WTC11 (cell line): ENCODE data around the gene RPS27. TPM values are rescaled to one million over a fixed set of nuclear protein-coding genes. Genes with fewer than 3 reads are reported as not detected.

Experiments used
- CREM ChIP-seq: sonication (generic); formaldehyde crosslinking; IDR thresholded peaks from 2 replicates; pipeline ENCODE4 v1.8.1; 2022; ENCODE audit warnings: mild to moderate bottlenecking, missing genetic modification reagents, moderate library complexity
- ELF4 ChIP-seq: sonication (generic); formaldehyde crosslinking; IDR thresholded peaks from 2 replicates; pipeline ENCODE4 v1.8.1; 2022; ENCODE audit warnings: low read depth, mild to moderate bottlenecking, moderate library complexity, missing genetic modification reagents
- ESRRA ChIP-seq: sonication (generic); formaldehyde crosslinking; IDR thresholded peaks from 2 replicates; pipeline ENCODE4 v1.8.1; 2022; ENCODE audit warnings: mild to moderate bottlenecking, missing genetic modification reagents, borderline replicate concordance
- FOXJ3 ChIP-seq: sonication (generic); formaldehyde crosslinking; IDR thresholded peaks from 2 replicates; pipeline ENCODE4 v1.9.0; 2021; ENCODE audit warnings: missing genetic modification reagents, mild to moderate bottlenecking, borderline replicate concordance
- FOXK1 ChIP-seq: sonication (generic); formaldehyde crosslinking; IDR thresholded peaks from 2 replicates; pipeline ENCODE4 v1.8.0; 2022; ENCODE audit warnings: mild to moderate bottlenecking, moderate library complexity, missing genetic modification reagents
- FOXP1 ChIP-seq: sonication (generic); formaldehyde crosslinking; IDR thresholded peaks from 2 replicates; pipeline ENCODE4 v1.8.0; 2022; ENCODE audit warnings: missing genetic modification reagents, mild to moderate bottlenecking, moderate library complexity, borderline replicate concordance
- IRF2 ChIP-seq: sonication (generic); formaldehyde crosslinking; IDR thresholded peaks from 2 replicates; pipeline ENCODE4 v1.8.0; 2022; ENCODE audit warnings: low read depth, missing genetic modification reagents, borderline replicate concordance
- JAZF1 ChIP-seq: fragments of 250-450 bp; sonication (Bioruptor Pico); IDR thresholded peaks from 2 replicates; pipeline ENCODE4 v1.9.0; 2021; ENCODE audit warnings: moderate library complexity, mild to moderate bottlenecking, inconsistent platforms
- KAT7 ChIP-seq: sonication (generic); formaldehyde crosslinking; IDR thresholded peaks from 2 replicates; pipeline ENCODE4 v1.8.1; 2023; ENCODE audit warnings: missing genetic modification reagents, mild to moderate bottlenecking, borderline replicate concordance
- NFYB ChIP-seq: sonication (generic); formaldehyde crosslinking; conservative IDR thresholded peaks from 2 replicates; pipeline ENCODE4 v1.8.0; 2022; ENCODE audit warnings: low read depth, missing genetic modification reagents
- NR3C1 ChIP-seq: sonication (generic); formaldehyde crosslinking; conservative IDR thresholded peaks from 2 replicates; pipeline ENCODE4 v1.8.1; 2023; ENCODE audit warnings: low read depth, mild to moderate bottlenecking, missing genetic modification reagents
- RORB ChIP-seq: fragments of 250-450 bp; sonication (Bioruptor Pico); IDR thresholded peaks from 2 replicates; pipeline ENCODE4 v1.9.0; 2021; ENCODE audit warnings: mild to moderate bottlenecking
- SMAD3 ChIP-seq: sonication (generic); formaldehyde crosslinking; IDR thresholded peaks from 2 replicates; pipeline ENCODE4 v1.8.0; 2022; ENCODE audit warnings: missing genetic modification reagents, mild to moderate bottlenecking, borderline replicate concordance
- TCF7 ChIP-seq: sonication (generic); formaldehyde crosslinking; IDR thresholded peaks from 2 replicates; pipeline ENCODE4 v1.8.0; 2022; ENCODE audit warnings: mild to moderate bottlenecking, low read depth, missing genetic modification reagents, moderate library complexity
- TEAD4 ChIP-seq: sonication (generic); formaldehyde crosslinking; IDR thresholded peaks from 2 replicates; pipeline ENCODE4 v1.8.0; 2022; ENCODE audit warnings: mild to moderate bottlenecking, missing genetic modification reagents
- TP53 ChIP-seq: sonication (generic); formaldehyde crosslinking; IDR thresholded peaks from 2 replicates; pipeline ENCODE4 v1.8.1; 2023; ENCODE audit warnings: mild to moderate bottlenecking, missing genetic modification reagents
- ZBTB21 ChIP-seq: sonication (generic); formaldehyde crosslinking; IDR thresholded peaks from 2 replicates; pipeline ENCODE4 v1.8.1; 2023; ENCODE audit warnings: mild to moderate bottlenecking, missing genetic modification reagents, borderline replicate concordance
- ZNF138 ChIP-seq: sonication (generic); formaldehyde crosslinking; conservative IDR thresholded peaks from 2 replicates; pipeline ENCODE4 v1.8.1; 2022; ENCODE audit warnings: mild to moderate bottlenecking, moderate library complexity, missing genetic modification reagents
- ZNF396 ChIP-seq: fragments of 250-450 bp; sonication (Bioruptor Pico); IDR thresholded peaks from 2 replicates; pipeline ENCODE4 v1.8.0; 2021; ENCODE audit warnings: mild to moderate bottlenecking, moderate library complexity, borderline replicate concordance
- ZNF423 ChIP-seq: fragments of 250-450 bp; sonication (Bioruptor Pico); IDR thresholded peaks from 2 replicates; pipeline ENCODE4 v2.1.2; 2022; ENCODE audit warnings: mild to moderate bottlenecking, moderate library complexity
- total RNA-seq: library from RNA; stranded (reverse); gene quantifications from 3 replicates; pipeline ENCODE4 v1.2.3, GENCODE V29; 2021
- TF ChIP-seq, protein P1 (sequence below): sonication (generic); formaldehyde crosslinking; IDR thresholded peaks from 2 replicates; pipeline ENCODE4 v1.8.1; 2022; ENCODE audit warnings: low read depth, mild to moderate bottlenecking, moderate library complexity, missing genetic modification reagents, borderline replicate concordance
- TF ChIP-seq, protein P2 (sequence below): sonication (generic); formaldehyde crosslinking; IDR thresholded peaks from 2 replicates; pipeline ENCODE4 v1.8.0; 2022; ENCODE audit warnings: missing genetic modification reagents
- TF ChIP-seq, protein P3 (sequence below): sonication (generic); formaldehyde crosslinking; IDR thresholded peaks from 2 replicates; pipeline ENCODE4 v1.8.1; 2022; ENCODE audit warnings: low read depth, missing genetic modification reagents, borderline replicate concordance
- TF ChIP-seq, protein P4 (sequence below): sonication (generic); formaldehyde crosslinking; IDR thresholded peaks from 2 replicates; pipeline ENCODE4 v1.8.1; 2023; ENCODE audit warnings: mild to moderate bottlenecking, missing genetic modification reagents
- TF ChIP-seq, protein P5 (sequence below): fragments of 250-450 bp; sonication (Bioruptor Pico); IDR thresholded peaks from 2 replicates; pipeline ENCODE4 v1.9.0; 2021; ENCODE audit warnings: moderate library complexity, mild to moderate bottlenecking, inconsistent platforms, borderline replicate concordance
- TF ChIP-seq, protein P6 (sequence below): fragments of 250-450 bp; sonication (Bioruptor Pico); IDR thresholded peaks from 2 replicates; pipeline ENCODE4 v1.9.0; 2021; ENCODE audit warnings: mild to moderate bottlenecking
- TF ChIP-seq, protein P7 (sequence below): sonication (generic); formaldehyde crosslinking; IDR thresholded peaks from 2 replicates; pipeline ENCODE4 v1.8.0; 2022; ENCODE audit warnings: mild to moderate bottlenecking, missing genetic modification reagents

Gene RPS27
- total RNA-seq, 1 experiment from 2014 or later, result 2,141 TPM

DNA sequence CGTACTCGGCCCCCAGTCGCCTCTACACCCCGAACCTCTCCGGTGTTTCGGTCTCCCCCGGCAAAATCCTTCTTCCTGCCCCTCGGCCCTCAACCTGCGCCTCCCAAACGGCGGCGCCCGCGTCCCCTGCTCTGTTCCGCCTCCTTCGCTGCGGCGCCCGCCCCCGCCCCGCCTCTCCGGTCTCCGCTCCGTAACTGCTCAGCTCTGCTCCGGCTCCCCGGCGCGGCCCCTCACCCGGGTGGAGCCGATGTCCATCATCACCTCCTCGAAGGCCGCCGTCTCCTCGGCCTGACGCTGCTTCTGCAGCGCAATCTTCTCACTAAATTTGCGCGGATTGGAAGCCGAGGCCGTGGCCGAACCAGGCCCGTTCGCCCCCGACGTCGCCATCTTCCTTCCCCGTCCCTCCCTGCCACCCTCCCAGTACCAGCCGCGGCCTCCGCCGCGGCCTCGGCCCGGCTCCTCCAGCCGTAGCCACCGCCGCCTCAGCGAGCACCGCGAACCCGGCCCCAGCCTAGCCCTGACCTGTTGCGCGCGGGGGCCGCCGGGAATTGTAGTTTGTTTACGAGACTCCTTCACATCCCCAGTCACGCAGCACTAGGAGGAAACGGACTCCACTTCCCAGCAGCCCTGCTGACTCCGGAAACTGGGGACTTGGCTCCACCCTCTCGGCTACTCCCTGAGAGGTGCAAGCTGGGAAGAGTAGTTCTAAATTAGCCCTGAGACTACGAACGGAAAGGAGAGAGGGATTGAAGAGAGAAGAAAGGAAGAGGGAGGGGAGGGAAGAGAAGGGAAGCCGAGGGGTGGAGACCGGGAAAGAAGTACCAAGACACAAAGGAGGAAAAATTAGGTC is 32.2 kb upstream of the RPS27 start, which contains the start of gene CRTC2 (continued):
- TF ChIP-seq, protein P1, sequence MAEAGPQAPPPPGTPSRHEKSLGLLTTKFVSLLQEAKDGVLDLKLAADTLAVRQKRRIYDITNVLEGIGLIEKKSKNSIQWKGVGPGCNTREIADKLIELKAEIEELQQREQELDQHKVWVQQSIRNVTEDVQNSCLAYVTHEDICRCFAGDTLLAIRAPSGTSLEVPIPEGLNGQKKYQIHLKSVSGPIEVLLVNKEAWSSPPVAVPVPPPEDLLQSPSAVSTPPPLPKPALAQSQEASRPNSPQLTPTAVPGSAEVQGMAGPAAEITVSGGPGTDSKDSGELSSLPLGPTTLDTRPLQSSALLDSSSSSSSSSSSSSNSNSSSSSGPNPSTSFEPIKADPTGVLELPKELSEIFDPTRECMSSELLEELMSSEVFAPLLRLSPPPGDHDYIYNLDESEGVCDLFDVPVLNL (CRISPR knock-in tag), result no peak
- TF ChIP-seq, protein P2, sequence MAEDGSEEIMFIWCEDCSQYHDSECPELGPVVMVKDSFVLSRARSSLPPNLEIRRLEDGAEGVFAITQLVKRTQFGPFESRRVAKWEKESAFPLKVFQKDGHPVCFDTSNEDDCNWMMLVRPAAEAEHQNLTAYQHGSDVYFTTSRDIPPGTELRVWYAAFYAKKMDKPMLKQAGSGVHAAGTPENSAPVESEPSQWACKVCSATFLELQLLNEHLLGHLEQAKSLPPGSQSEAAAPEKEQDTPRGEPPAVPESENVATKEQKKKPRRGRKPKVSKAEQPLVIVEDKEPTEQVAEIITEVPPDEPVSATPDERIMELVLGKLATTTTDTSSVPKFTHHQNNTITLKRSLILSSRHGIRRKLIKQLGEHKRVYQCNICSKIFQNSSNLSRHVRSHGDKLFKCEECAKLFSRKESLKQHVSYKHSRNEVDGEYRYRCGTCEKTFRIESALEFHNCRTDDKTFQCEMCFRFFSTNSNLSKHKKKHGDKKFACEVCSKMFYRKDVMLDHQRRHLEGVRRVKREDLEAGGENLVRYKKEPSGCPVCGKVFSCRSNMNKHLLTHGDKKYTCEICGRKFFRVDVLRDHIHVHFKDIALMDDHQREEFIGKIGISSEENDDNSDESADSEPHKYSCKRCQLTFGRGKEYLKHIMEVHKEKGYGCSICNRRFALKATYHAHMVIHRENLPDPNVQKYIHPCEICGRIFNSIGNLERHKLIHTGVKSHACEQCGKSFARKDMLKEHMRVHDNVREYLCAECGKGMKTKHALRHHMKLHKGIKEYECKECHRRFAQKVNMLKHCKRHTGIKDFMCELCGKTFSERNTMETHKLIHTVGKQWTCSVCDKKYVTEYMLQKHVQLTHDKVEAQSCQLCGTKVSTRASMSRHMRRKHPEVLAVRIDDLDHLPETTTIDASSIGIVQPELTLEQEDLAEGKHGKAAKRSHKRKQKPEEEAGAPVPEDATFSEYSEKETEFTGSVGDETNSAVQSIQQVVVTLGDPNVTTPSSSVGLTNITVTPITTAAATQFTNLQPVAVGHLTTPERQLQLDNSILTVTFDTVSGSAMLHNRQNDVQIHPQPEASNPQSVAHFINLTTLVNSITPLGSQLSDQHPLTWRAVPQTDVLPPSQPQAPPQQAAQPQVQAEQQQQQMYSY (CRISPR knock-in tag), result no peak; the same call in 1 of the 2 replicates
- TF ChIP-seq JAZF1 (CRISPR knock-in tag) (no peak), SMAD3 (CRISPR knock-in tag) (no peak), NR3C1 (no peak), KAT7 (0 out of 2 replicates have a peak, but pooled peaks have one; percentile 71), FOXK1 (peak; percentile 97), TP53 (CRISPR knock-in tag) (no peak), ZNF423 (CRISPR knock-in tag) (no peak), CREM (CRISPR knock-in tag) (no peak; the same call in 1 of the 2 replicates), ZNF138 (CRISPR knock-in tag) (no peak), ZBTB21 (CRISPR knock-in tag) (no peak), IRF2 (CRISPR knock-in tag) (no peak), NFYB (CRISPR knock-in tag) (no peak), FOXJ3 (CRISPR knock-in tag) (no peak), ZNF396 (CRISPR knock-in tag) (no peak), TCF7 (CRISPR knock-in tag) (no peak), ESRRA (CRISPR knock-in tag) (0 out of 2 replicates have a peak, but pooled peaks have one; percentile 63), FOXP1 (peak; percentile 58; the same call in 1 of the 2 replicates), ELF4 (no peak), TEAD4 (peak; percentile 31; the same call in 1 of the 2 replicates), RORB (CRISPR knock-in tag) (no peak)
- TF ChIP-seq, protein P3, sequence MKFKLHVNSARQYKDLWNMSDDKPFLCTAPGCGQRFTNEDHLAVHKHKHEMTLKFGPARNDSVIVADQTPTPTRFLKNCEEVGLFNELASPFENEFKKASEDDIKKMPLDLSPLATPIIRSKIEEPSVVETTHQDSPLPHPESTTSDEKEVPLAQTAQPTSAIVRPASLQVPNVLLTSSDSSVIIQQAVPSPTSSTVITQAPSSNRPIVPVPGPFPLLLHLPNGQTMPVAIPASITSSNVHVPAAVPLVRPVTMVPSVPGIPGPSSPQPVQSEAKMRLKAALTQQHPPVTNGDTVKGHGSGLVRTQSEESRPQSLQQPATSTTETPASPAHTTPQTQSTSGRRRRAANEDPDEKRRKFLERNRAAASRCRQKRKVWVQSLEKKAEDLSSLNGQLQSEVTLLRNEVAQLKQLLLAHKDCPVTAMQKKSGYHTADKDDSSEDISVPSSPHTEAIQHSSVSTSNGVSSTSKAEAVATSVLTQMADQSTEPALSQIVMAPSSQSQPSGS (CRISPR knock-in tag), result no peak
- TF ChIP-seq, protein P4, sequence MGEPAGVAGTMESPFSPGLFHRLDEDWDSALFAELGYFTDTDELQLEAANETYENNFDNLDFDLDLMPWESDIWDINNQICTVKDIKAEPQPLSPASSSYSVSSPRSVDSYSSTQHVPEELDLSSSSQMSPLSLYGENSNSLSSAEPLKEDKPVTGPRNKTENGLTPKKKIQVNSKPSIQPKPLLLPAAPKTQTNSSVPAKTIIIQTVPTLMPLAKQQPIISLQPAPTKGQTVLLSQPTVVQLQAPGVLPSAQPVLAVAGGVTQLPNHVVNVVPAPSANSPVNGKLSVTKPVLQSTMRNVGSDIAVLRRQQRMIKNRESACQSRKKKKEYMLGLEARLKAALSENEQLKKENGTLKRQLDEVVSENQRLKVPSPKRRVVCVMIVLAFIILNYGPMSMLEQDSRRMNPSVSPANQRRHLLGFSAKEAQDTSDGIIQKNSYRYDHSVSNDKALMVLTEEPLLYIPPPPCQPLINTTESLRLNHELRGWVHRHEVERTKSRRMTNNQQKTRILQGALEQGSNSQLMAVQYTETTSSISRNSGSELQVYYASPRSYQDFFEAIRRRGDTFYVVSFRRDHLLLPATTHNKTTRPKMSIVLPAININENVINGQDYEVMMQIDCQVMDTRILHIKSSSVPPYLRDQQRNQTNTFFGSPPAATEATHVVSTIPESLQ (CRISPR knock-in tag), result no peak
- TF ChIP-seq, protein P5, sequence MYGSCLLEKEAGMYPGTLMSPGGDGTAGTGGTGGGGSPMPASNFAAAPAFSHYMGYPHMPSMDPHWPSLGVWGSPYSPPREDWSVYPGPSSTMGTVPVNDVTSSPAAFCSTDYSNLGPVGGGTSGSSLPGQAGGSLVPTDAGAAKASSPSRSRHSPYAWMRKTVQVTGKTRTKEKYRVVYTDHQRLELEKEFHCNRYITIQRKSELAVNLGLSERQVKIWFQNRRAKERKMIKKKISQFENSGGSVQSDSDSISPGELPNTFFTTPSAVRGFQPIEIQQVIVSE (CRISPR knock-in tag), result no peak
- TF ChIP-seq, protein P6, sequence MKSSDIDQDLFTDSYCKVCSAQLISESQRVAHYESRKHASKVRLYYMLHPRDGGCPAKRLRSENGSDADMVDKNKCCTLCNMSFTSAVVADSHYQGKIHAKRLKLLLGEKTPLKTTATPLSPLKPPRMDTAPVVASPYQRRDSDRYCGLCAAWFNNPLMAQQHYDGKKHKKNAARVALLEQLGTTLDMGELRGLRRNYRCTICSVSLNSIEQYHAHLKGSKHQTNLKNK (CRISPR knock-in tag), result peak; percentile 98
- TF ChIP-seq, protein P7, sequence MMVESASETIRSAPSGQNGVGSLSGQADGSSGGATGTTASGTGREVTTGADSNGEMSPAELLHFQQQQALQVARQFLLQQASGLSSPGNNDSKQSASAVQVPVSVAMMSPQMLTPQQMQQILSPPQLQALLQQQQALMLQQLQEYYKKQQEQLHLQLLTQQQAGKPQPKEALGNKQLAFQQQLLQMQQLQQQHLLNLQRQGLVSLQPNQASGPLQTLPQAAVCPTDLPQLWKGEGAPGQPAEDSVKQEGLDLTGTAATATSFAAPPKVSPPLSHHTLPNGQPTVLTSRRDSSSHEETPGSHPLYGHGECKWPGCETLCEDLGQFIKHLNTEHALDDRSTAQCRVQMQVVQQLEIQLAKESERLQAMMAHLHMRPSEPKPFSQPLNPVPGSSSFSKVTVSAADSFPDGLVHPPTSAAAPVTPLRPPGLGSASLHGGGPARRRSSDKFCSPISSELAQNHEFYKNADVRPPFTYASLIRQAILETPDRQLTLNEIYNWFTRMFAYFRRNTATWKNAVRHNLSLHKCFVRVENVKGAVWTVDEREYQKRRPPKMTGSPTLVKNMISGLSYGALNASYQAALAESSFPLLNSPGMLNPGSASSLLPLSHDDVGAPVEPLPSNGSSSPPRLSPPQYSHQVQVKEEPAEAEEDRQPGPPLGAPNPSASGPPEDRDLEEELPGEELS, result no peak
